ENCODE results near the gene LAG3. TPM values are rescaled to one million over a fixed set of nuclear protein-coding genes. Genes with fewer than 3 reads are reported as not detected.
A peak's percentile ranks its signal among the peaks of the same experiment; 100 is the strongest.

The LAG3 gene
- total RNA-seq, 1 experiment from 2014 or later: 3.3 TPM

DNA sequence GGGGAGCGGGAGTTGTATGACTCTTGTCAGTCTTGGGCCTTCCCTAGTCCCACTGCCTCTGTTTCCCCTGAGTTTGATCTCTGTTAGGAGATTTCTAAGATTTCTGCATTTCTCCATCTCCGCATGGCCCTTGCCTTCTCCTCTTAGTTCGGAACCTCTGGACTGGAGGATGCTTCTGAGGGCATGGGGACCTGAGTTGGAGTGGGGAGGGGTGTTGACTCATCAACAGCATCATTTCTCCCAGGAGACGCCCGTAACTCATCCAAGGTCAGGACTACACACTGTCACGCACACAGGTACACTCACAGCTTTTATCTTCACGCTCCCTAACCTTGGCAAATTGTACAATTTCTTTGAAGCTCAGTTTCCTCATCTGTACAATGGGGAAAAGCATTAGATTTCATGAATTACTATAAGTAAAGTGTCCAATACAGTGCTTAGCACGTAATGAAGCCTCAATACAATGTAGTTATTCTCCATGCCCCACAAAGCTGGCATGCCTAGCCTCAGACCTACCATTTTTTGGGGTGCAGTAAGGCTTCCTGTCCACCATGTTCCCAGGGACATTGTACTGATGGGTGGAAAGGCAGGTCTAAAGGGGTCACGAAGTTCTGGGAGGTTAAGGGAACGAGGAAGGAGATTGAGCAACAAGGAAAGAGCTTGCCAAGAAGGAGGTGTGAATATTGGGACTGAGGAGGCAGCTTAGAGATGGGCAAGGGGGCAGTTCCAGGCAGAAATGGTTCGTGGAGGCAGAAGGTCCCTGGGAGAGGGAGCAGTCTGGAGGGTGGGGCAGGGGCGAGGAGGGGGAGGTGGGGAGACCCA, 600 bp upstream of the LAG3 start:
- BruUV-seq (replicated peaks): no TSS peak
- H4K20me1 ChIP-seq (ENCODE audit: insufficient read depth): no peaks in the 10 kb centered on the region
- POLR2A ChIA-PET: interaction anchor here (0.7 to 1.5 kb wide), 3 partner anchors 19 to 278 kb away, joined by 3 to 5 read pairs (median 4); partner anchors contain the start of gene MLF2
- RAD21 ChIA-PET (ENCODE audit: low non-redundant PET in 1 of 2, low total read pairs in 2 of 2, uncharacterized antibody in 2 of 2, unreplicated experiment in 2 of 2): no interaction called here
- no peak overlapping the region for H2AFZ ChIP-seq (ENCODE audit: low read depth, low read length, poor library complexity, severe bottlenecking)
- peaks cover 29% of the 10 kb centered on the region for H3K79me2 ChIP-seq (ENCODE audit: insufficient read depth, low read length)
- no peaks in the 10 kb centered on the region for H3K9me2 ChIP-seq (ENCODE audit: insufficient read depth)
- ATAC-seq: no peak
- H3K36me3 ChIP-seq (ENCODE audit: control insufficient read depth in 1 of 2, insufficient read depth in 2 of 2, low read length in 2 of 2): peaks cover 9 to 13% of the 10 kb centered on the region in 2 experiments; a peak in 3 of 4 replicates
- peaks cover 18 to 39% of the 10 kb centered on the region in 2 experiments for H3K4me1 ChIP-seq (ENCODE audit: control insufficient read depth in 1 of 2, insufficient read depth in 2 of 2, low read length in 2 of 2)
- peak overlapping the region; percentile 40; the same call in 1 of the 2 replicates for H3K27ac ChIP-seq (ENCODE audit: low read depth, low read length)
- no peak for DNase-seq (ENCODE audit: low read depth, low spot score)
- H3K4me2 ChIP-seq (ENCODE audit: low read length): no peak overlapping the region
- no peaks in the 10 kb centered on the region for H3K27me3 ChIP-seq (ENCODE audit: insufficient read depth, low read length)
- H3K4me3 ChIP-seq (replicated peaks in 1 of 2; ENCODE audit: low read depth in 1 of 2, low read length in 2 of 2): no peak overlapping the region
- H3K9me3 ChIP-seq (ENCODE audit: control insufficient read depth in 1 of 2, insufficient read depth in 1 of 2, low read depth in 1 of 2, low read length in 2 of 2): no peaks in the 10 kb centered on the region
- no peak overlapping the region for H3K9ac ChIP-seq (ENCODE audit: low read length)
- CTCF ChIA-PET: interaction anchor here (0.7 to 1.9 kb wide), 4 partner anchors 13 to 189 kb away, joined by 3 to 13 read pairs (median 4); partner anchors contain the start of gene MLF2
- peak; percentile 84 for TF ChIP-seq TCF7L2 (IDR thresholded peaks at IDR 0.05; ENCODE audit: borderline replicate concordance, extremely low read depth, insufficient read depth, insufficient read length)
- TF ChIP-seq, protein P1, sequence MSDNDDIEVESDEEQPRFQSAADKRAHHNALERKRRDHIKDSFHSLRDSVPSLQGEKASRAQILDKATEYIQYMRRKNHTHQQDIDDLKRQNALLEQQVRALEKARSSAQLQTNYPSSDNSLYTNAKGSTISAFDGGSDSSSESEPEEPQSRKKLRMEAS (IDR thresholded peaks at IDR 0.05): no peak
- intact Hi-C loops (cut with micrococcal nuclease): no loop called here

DNA sequence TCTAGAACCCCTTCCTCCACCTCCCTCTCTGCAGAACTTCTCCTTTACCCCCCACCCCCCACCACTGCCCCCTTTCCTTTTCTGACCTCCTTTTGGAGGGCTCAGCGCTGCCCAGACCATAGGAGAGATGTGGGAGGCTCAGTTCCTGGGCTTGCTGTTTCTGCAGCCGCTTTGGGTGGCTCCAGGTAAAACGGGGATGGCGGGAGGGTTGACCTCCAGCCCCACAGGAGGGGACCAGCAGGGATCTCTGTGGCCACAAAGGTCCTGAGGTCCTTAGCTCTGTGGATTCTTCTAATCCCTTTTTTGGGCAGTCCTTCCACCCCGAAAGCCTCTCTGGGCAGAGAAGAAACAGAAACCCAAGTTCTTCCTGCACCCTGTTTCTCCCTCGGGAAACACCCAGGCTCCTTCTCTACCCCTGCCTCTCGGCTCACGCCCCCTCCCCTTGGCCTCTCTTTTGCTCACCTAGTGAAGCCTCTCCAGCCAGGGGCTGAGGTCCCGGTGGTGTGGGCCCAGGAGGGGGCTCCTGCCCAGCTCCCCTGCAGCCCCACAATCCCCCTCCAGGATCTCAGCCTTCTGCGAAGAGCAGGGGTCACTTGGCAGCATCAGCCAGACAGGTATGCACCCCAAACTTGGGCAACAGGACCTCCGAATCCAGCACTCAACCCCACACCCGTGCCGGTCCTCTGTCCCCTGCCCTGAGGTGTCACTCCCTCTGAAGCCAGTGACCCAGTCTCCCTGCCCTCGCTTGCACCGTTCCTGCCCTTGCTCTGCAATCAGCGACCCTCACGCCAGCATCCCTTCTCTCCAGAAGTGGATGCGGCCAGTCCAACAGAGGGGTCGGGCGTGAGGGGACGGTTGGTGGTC, 638 bp downstream of the LAG3 start:
- ChIA-PET POLR2A (interaction anchor here (1.8 kb wide), 1 partner anchor 19 kb away, joined by 3 read pairs; no protein-coding TSS in a partner anchor), CTCF (interaction anchor here (1.0 kb wide), 1 partner anchor 20 kb away, joined by 3 read pairs; the partner anchor contains the start of gene MLF2), RAD21 (ENCODE audit: low non-redundant PET in 1 of 2, low total read pairs in 2 of 2, uncharacterized antibody in 2 of 2, unreplicated experiment in 2 of 2) (no interaction called here)
- Histone ChIP-seq H3K36me3 (ENCODE audit: control insufficient read depth in 1 of 2, insufficient read depth in 2 of 2, low read length in 2 of 2) (peaks cover 9 to 13% of the 10 kb centered on the region in 2 experiments; a peak in 3 of 4 replicates), H3K27me3 (ENCODE audit: insufficient read depth, low read length) (no peaks in the 10 kb centered on the region), H3K9ac (ENCODE audit: low read length) (no peak overlapping the region), H3K4me3 (replicated peaks in 1 of 2; ENCODE audit: low read depth in 1 of 2, low read length in 2 of 2) (no peak overlapping the region), H3K4me2 (ENCODE audit: low read length) (no peak overlapping the region), H4K20me1 (ENCODE audit: insufficient read depth) (no peaks in the 10 kb centered on the region), H3K27ac (ENCODE audit: low read depth, low read length) (no peak overlapping the region), H2AFZ (ENCODE audit: low read depth, low read length, poor library complexity, severe bottlenecking) (no peak overlapping the region), H3K79me2 (ENCODE audit: insufficient read depth, low read length) (peaks cover 17% of the 10 kb centered on the region), H3K9me3 (ENCODE audit: control insufficient read depth in 1 of 2, insufficient read depth in 1 of 2, low read depth in 1 of 2, low read length in 2 of 2) (no peaks in the 10 kb centered on the region), H3K4me1 (ENCODE audit: control insufficient read depth in 1 of 2, insufficient read depth in 2 of 2, low read length in 2 of 2) (peaks cover 14 to 32% of the 10 kb centered on the region in 2 experiments), H3K9me2 (ENCODE audit: insufficient read depth) (no peaks in the 10 kb centered on the region)
- DNase-seq (ENCODE audit: low read depth, low spot score): no peak
- no TSS peak for BruUV-seq (replicated peaks)
- intact Hi-C loops (cut with micrococcal nuclease): no loop called here
- no peak for ATAC-seq
- no peak for TF ChIP-seq FOSL1 (IDR thresholded peaks at IDR 0.05; ENCODE audit: low read depth)
- no peak for TF ChIP-seq EZH2phosphoT487 (IDR thresholded peaks at IDR 0.05; ENCODE audit: borderline replicate concordance)
- TF ChIP-seq ZNF274 (IDR thresholded peaks at IDR 0.05; ENCODE audit: low read depth, low read length): no peak
- TF ChIP-seq, protein P2, sequence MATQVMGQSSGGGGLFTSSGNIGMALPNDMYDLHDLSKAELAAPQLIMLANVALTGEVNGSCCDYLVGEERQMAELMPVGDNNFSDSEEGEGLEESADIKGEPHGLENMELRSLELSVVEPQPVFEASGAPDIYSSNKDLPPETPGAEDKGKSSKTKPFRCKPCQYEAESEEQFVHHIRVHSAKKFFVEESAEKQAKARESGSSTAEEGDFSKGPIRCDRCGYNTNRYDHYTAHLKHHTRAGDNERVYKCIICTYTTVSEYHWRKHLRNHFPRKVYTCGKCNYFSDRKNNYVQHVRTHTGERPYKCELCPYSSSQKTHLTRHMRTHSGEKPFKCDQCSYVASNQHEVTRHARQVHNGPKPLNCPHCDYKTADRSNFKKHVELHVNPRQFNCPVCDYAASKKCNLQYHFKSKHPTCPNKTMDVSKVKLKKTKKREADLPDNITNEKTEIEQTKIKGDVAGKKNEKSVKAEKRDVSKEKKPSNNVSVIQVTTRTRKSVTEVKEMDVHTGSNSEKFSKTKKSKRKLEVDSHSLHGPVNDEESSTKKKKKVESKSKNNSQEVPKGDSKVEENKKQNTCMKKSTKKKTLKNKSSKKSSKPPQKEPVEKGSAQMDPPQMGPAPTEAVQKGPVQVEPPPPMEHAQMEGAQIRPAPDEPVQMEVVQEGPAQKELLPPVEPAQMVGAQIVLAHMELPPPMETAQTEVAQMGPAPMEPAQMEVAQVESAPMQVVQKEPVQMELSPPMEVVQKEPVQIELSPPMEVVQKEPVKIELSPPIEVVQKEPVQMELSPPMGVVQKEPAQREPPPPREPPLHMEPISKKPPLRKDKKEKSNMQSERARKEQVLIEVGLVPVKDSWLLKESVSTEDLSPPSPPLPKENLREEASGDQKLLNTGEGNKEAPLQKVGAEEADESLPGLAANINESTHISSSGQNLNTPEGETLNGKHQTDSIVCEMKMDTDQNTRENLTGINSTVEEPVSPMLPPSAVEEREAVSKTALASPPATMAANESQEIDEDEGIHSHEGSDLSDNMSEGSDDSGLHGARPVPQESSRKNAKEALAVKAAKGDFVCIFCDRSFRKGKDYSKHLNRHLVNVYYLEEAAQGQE (IDR thresholded peaks at IDR 0.05; ENCODE audit: low read depth): no peak
- TF ChIP-seq POLR2AphosphoS5 (IDR thresholded peaks at IDR 0.05; ENCODE audit: low read depth, low read length): no peak
- TF ChIP-seq EGR1 (IDR thresholded peaks at IDR 0.05; ENCODE audit: low read depth): no peak
- no peak for TF ChIP-seq TCF7L2 (IDR thresholded peaks at IDR 0.05; ENCODE audit: borderline replicate concordance, extremely low read depth, insufficient read depth, insufficient read length)
- no peak for TF ChIP-seq YY1 (IDR thresholded peaks at IDR 0.05; ENCODE audit: extremely low read depth, insufficient replicate concordance, low read depth, low read length)
- TF ChIP-seq CBX3 (IDR thresholded peaks at IDR 0.05; ENCODE audit: low read depth): no peak
- TF ChIP-seq, protein P1 (IDR thresholded peaks at IDR 0.05): no peak

All from HCT116 (cell line).